ENCODE data around the gene TPRG1L.

- TF ChIP-seq CTCF (IDR thresholded peaks at IDR 0.05; ENCODE audit: insufficient read depth, low read length) = no peak
- no peak for TF ChIP-seq REST (IDR thresholded peaks at IDR 0.05; ENCODE audit: insufficient replicate concordance, low read depth)
- TF ChIP-seq POLR2AphosphoS5 (IDR thresholded peaks at IDR 0.05; ENCODE audit: low read depth) = no peak
- TF ChIP-seq GABPA (IDR thresholded peaks at IDR 0.05; ENCODE audit: low read depth) = no peak
Measured at GRCh38 chr1:3650248-3651025, 25.6 kb downstream of the TPRG1L start.

Data from HL-60 (cell line).